Esophagus squamous epithelium (tissue), 4 donors: ENCODE data around the gene LRFN5.

ENCODE experiments used
- POLR2A ChIP-seq, 4 donors: fragments of 450-650 bp; IDR thresholded peaks; one replicate each; pipeline ENCODE4 v1.6.1; 2017; ENCODE audit warnings: antibody characterized with exemption in 4 of 4, mild to moderate bottlenecking in 4 of 4, moderate library complexity in 3 of 4
- TF ChIP-seq, protein P1 (sequence below), 6 experiments: fragments of 450-650 bp in 4 of 6; fragments of 200-600 bp in 2 of 6; sonication (generic) in 2 of 6; IDR thresholded peaks; one replicate each; pipeline ENCODE4 v1.5.1; 2016 to 2019; ENCODE audit warnings: antibody characterized with exemption in 6 of 6, mild to moderate bottlenecking in 4 of 6, moderate library complexity in 4 of 6

DNA sequence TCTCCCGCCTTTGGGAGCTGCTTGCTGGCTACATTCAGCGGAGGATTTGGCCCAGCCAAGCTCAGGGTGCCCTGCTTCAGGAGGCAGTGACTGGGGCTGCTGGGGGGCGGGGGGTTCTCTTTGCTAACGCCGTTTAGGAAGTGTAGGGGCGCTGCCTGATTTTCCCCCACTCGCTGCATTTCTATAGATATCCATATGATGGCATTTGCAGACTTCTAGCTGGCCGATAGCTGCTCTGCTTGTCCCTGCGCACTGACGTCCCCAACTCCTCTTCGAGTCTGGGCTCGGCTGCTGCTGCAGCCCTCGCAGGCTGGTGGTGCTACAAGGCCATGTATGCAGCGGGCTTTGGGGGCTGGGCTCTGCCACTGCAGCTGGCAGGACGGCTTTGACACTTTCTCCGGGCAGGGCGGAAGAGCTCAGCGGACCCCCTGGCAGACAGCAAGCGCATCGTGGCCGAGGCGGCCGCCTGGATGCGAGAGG, 3.1 kb downstream of the LRFN5 start:
- TF ChIP-seq, protein P1, sequence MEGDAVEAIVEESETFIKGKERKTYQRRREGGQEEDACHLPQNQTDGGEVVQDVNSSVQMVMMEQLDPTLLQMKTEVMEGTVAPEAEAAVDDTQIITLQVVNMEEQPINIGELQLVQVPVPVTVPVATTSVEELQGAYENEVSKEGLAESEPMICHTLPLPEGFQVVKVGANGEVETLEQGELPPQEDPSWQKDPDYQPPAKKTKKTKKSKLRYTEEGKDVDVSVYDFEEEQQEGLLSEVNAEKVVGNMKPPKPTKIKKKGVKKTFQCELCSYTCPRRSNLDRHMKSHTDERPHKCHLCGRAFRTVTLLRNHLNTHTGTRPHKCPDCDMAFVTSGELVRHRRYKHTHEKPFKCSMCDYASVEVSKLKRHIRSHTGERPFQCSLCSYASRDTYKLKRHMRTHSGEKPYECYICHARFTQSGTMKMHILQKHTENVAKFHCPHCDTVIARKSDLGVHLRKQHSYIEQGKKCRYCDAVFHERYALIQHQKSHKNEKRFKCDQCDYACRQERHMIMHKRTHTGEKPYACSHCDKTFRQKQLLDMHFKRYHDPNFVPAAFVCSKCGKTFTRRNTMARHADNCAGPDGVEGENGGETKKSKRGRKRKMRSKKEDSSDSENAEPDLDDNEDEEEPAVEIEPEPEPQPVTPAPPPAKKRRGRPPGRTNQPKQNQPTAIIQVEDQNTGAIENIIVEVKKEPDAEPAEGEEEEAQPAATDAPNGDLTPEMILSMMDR (IDR thresholded peaks at IDR 0.05), result no peak
- TF ChIP-seq POLR2A (IDR thresholded peaks at IDR 0.05), result no peak
